GM21367 (cell line): ENCODE measurements around the gene AMELX.

Experiments used
- ATAC-seq: cut with Tn5 transposase; IDR thresholded peaks from one replicate; pipeline ENCODE4 v1.9.1; 2021; ENCODE audit not compliant: unreplicated experiment

AMELX gene

DNA sequence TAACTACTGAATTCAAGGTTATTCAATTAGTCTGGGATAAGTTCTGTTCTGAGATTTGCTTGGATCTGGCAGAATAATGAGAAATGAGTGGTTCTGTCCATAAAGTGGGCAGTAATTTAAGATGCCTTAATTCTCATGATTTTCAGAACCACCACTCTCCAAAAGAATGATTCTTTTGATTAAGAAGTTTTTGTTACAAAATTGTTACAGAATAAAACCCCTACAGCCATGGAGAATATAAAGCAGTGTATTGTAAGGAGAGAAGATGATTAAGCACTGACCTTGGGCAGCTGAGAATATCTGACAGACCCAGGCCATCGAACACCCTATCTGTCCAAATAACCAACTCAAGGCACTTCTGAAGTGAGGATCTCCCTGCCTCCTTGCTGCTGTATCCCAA lies 12.4 kb downstream of the AMELX start:
- no peak for ATAC-seq

DNA sequence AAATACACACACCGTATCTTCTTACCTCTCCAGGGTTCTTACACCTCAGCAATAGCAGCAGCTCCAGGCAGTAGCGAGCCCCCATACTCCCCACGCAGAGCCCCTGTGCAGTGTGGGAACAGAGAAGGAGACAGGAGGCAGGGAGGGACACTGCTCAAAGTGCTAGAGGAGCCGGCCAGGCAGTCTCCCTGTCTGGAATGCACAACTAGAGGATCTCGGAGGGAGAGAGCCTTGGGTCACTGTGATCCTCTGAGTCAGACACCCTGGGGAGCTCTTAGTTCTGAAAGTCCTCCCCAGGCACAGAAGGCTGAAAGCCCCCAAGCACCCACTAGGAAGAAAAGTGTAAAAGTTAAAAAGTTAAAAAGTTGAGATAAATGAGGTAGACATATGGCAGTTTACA lies 16.0 kb downstream of the AMELX start:
- no peak for ATAC-seq

- no peak for ATAC-seq
Measured at GRCh38 chrX:11311706-11312105, 18.5 kb downstream of the AMELX start.

DNA sequence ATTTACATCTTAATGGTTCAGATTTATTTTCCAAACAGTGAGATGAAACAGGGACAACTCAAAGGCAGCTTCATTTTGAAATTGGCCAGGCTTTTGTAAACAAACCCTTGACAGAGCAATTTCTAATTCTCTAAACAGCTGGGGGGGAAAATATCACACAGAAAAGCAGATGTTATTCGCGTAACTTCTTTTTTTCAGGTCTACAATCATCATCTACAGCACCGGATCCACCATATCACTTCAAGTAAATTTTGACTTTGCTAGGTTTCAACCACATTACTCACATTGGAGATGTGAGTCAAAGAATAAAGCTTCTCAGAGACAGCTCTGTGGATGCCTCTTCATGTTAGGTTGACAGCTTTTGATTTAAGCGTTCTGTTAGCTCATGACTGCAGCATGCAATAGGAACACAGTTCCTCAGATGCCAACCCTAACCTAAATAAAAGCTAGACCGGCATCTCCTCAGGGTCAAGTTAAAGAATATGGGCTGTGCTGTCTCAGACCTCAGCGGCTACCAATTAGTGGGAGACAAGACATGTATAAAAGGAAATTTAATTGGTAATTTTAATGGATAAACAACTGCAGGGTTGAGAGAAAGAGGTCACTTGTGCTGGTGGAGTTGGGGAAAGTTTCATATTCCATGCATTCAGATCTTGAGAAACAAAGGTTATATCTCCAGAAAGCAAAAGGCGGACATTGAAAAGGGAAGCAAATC lies 26.8 kb downstream of the AMELX start:
- ATAC-seq = no peak

DNA sequence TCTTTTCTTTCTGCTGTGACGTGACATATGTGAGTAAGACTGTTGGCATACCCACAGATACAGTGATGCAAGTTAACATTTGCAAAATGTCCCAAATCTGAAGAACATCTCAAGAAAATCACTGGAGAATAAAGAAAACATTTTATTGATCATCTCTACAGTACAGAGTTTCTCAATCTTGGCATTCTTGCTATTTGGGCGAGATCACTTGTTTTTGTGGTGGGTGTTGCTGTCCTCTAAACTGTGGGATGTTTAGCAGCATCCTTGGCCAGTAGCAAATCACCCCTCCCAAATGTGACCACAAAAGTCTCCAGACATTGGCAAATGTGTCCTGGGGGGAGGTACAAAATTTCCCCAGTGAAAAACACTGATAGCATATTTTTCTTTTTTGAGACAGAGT lies 28.8 kb downstream of the AMELX start:
- ATAC-seq = no peak

DNA sequence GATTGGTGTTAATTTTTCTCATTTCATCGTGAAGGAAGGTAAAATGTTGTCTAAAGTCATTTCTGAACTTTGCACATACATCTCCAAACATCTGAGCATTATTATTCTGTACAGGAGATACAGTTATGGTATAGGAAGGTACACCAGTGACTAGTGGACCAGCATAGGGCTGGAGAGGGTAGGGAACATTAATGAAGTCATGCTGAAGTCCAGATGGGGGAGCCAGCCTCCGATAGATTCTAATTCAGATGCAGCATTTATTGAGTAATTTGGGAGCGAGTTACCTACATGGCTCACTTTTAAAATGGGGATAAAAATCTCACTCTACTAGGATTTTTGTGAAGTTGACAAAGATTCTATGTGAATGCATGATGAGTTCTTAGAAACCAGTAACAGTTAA lies 34.9 kb downstream of the AMELX start:
- ATAC-seq = no peak

GRCh38 chrX:11329021-11329420 lies 35.8 kb downstream of the AMELX start:
- ATAC-seq = no peak

- ATAC-seq = no peak
Measured at GRCh38 chrX:11331788-11332187, 38.6 kb downstream of the AMELX start.

- no peak for ATAC-seq
Measured at GRCh38 chrX:11334165-11334564, 41.0 kb downstream of the AMELX start.

DNA sequence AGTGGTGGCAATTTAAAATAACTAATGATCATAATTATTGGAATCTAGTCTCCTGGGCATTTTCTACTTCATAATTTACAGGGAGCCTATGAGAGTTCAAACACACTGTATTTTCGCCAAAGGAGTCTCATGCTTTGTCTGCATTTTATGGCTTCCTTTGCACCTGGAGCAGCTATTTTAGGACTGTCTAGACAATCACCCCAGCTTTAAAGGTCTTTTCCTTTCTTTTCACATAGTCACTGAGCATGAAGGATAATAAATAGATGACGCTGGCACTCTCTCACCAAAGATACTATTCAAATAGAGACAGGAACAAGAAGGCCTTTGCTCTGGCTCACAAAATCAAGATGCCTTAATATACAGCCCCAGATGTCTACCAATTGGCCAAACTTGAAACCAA lies 43.0 kb downstream of the AMELX start:
- no peak for ATAC-seq

DNA sequence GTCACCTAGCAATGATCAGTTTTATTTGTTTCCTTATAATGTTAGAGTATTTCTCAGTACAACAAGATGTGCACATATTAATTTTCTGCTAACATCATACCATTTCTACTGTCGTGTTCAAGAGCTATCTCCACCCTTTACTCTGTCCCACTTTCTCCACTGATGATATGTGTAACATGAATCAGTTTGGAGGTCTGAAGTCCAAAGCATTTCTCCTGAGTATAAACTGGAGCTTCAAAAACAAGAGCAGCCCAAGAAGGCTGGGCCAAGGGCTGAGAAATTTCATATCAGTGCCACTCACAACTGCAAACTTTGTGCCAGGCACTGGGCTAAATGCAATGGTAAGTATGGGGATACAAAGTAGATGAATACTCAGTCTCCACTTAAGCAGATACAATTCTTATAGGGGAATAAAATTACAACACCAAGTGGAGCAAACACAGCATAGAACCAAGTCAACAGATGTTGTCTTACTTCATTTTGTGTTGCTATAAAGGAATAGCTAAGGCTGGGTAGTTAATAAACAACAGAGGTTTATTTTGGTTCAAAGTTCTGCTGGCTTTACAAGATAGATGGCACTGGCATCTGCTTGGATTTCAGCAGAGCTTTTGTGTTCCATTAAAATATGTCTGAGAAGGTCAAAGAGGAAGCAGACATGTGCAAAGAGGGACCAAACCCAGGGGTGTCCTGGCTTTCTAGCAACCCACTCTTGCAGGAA lies 44.2 kb downstream of the AMELX start:
- ATAC-seq = no peak

GRCh38 chrX:11341274-11342201 lies 48.3 kb downstream of the AMELX start:
- peak; percentile 82 for ATAC-seq

GRCh38 chrX:11342673-11343072 lies 49.5 kb downstream of the AMELX start:
- no peak for ATAC-seq

DNA sequence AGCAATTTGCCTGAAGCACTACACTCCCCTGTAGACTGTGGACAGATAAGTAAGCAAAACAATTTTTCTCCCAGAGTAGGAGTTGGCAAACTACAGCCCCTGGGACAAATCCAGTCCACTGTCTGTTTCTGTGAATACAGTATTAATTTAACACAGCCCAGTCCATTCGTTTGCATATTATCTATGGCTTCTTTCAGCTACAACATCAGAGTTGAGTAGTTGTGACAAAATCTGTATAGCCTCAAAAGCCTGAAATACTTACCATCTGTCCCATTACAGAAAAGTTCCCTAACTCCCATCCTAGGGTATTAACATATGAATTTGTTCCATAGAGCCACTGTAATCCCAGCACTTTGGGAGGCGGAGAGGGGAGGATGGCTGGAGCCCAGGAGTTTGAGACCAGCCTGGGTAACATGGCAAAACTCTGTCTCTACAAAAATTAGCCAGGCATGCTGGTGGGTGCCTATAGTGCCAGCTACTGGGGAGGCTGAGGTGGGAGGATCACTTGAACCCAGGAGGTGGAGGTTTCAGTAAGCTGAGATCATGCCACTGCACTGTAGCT lies 53.0 kb downstream of the AMELX start:
- no peak for ATAC-seq

- ATAC-seq = no peak
Measured at GRCh38 chrX:11347300-11347699, 54.1 kb downstream of the AMELX start.

- no peak for ATAC-seq
Measured at GRCh38 chrX:11349020-11349419, 55.8 kb downstream of the AMELX start.

DNA sequence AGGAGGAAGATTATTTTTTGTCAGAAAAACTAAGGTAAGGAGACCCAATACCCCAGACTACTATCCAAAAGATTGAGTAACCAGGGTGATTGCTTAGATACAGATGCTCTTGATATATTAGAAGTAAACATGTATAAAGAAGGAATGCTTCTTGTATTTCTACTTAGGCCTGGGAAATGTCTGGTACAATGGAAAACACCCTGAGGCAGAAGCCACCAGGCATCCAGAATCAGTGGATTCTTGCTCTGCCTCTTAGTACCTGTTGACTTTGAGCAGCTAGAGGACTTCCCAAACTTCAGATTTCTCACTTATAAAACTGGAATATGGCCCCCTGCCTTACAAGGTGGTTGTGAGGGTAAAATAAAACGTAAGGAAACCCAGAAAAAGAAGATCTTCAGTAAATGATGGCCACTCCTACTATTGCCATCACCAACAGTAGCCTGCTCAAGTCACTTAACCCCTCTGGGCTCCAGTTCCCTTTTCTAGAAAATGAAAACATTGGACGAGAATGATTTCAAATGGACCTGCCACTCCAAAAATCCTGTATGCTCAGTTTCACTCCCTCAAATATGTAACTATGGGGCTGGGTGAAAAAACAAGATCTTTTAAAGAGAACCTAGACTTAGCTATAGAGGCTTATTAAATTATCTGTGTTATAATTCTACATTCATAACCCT lies 56.6 kb downstream of the AMELX start:
- no peak for ATAC-seq
